ENCODE results near the gene SLC9A5.

The SLC9A5 gene

GRCh38 chr16:67226295-67226803 is 22.4 kb upstream of the SLC9A5 start:
- TF ChIP-seq, protein P1, sequence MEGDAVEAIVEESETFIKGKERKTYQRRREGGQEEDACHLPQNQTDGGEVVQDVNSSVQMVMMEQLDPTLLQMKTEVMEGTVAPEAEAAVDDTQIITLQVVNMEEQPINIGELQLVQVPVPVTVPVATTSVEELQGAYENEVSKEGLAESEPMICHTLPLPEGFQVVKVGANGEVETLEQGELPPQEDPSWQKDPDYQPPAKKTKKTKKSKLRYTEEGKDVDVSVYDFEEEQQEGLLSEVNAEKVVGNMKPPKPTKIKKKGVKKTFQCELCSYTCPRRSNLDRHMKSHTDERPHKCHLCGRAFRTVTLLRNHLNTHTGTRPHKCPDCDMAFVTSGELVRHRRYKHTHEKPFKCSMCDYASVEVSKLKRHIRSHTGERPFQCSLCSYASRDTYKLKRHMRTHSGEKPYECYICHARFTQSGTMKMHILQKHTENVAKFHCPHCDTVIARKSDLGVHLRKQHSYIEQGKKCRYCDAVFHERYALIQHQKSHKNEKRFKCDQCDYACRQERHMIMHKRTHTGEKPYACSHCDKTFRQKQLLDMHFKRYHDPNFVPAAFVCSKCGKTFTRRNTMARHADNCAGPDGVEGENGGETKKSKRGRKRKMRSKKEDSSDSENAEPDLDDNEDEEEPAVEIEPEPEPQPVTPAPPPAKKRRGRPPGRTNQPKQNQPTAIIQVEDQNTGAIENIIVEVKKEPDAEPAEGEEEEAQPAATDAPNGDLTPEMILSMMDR (IDR thresholded peaks at IDR 0.05; ENCODE audit: low read depth, low read length) = no peak
- H3K4me1 ChIP-seq = no peaks in the 10 kb centered on the region; the same call in none of the 2 replicates
- H3K27me3 ChIP-seq = no peaks in the 10 kb centered on the region
- H3K9me3 ChIP-seq = no peaks in the 10 kb centered on the region
- H3K4me3 ChIP-seq (ENCODE audit: low read depth, low read length) = peak overlapping the region; percentile 99
- no peak for DNase-seq
- peaks cover 34% of the 10 kb centered on the region for H3K36me3 ChIP-seq

- Histone ChIP-seq H3K9me3 (no peaks in the 10 kb centered on the region), H3K36me3 (peaks cover 39% of the 10 kb centered on the region), H3K4me3 (ENCODE audit: low read depth, low read length) (peak within 1 kb of the TSS; percentile 99), H3K27me3 (no peaks in the 10 kb centered on the region), H3K4me1 (no peaks in the 10 kb centered on the region; the same call in none of the 2 replicates)
- TF ChIP-seq, protein P1 (IDR thresholded peaks at IDR 0.05; ENCODE audit: low read depth, low read length) = no peak
- peak; percentile 99 for DNase-seq
Observed at GRCh38 chr16:67226804-67227566, 21.8 kb upstream of the SLC9A5 start, which contains the start of gene TMEM208. Gene TMEM208 (plus strand): TSS chr16:67227130. CDS start chr16:67227219, 89 bp downstream.

- H3K4me1 ChIP-seq = no peaks in the 10 kb centered on the region; the same call in none of the 2 replicates
- no peaks in the 10 kb centered on the region for H3K9me3 ChIP-seq
- H3K4me3 ChIP-seq (ENCODE audit: low read depth, low read length) = peak overlapping the region; percentile 99
- no peaks in the 10 kb centered on the region for H3K27me3 ChIP-seq
- TF ChIP-seq, protein P1 (IDR thresholded peaks at IDR 0.05; ENCODE audit: low read depth, low read length) = no peak
- peaks cover 39% of the 10 kb centered on the region for H3K36me3 ChIP-seq
- DNase-seq = no peak
Observed at GRCh38 chr16:67227567-67227921, 21.2 kb upstream of the SLC9A5 start.

GRCh38 chr16:67228034-67228785 is 20.6 kb upstream of the SLC9A5 start:
- TF ChIP-seq, protein P1 (IDR thresholded peaks at IDR 0.05; ENCODE audit: low read depth, low read length) = no peak

GRCh38 chr16:67228905-67229304 is 19.9 kb upstream of the SLC9A5 start:
- Histone ChIP-seq H3K27me3 (no peaks in the 10 kb centered on the region), H3K36me3 (peaks cover 39% of the 10 kb centered on the region), H3K9me3 (no peaks in the 10 kb centered on the region), H3K4me1 (no peaks in the 10 kb centered on the region; the same call in none of the 2 replicates), H3K4me3 (ENCODE audit: low read depth, low read length) (no peak overlapping the region)
- DNase-seq = no peak
- TF ChIP-seq, protein P1 (IDR thresholded peaks at IDR 0.05; ENCODE audit: low read depth, low read length) = no peak

More at GRCh38 chr16:67228034-67228785, 20.6 kb upstream of the SLC9A5 start:
- no peaks in the 10 kb centered on the region for H3K9me3 ChIP-seq
- peak overlapping the region; percentile 99 for H3K4me3 ChIP-seq (ENCODE audit: low read depth, low read length)
- no peaks in the 10 kb centered on the region for H3K27me3 ChIP-seq
- no peaks in the 10 kb centered on the region; the same call in none of the 2 replicates for H3K4me1 ChIP-seq
- peaks cover 39% of the 10 kb centered on the region for H3K36me3 ChIP-seq
- no peak for DNase-seq

Data from BE2C (cell line).